Ishikawa (cell line): ENCODE results near the gene TEX13B.

Experiments
- CEBPB ChIP-seq: IDR thresholded peaks from 2 replicates; pipeline ENCODE4 v1.6.1; 2012
- CREB1 ChIP-seq: IDR thresholded peaks from 2 replicates; pipeline ENCODE4 v1.6.1; 2012; ENCODE audit warnings: low read depth
- EGR1 ChIP-seq: IDR thresholded peaks from 2 replicates; pipeline ENCODE4 v1.6.1; 2012
- EP300 ChIP-seq: IDR thresholded peaks from 2 replicates; pipeline ENCODE4 v1.6.1; 2012; ENCODE audit warnings: borderline replicate concordance
- FOXM1 ChIP-seq: IDR thresholded peaks from 2 replicates; pipeline ENCODE4 v1.6.1; 2012; ENCODE audit warnings: low read depth, borderline replicate concordance
- MAX ChIP-seq: IDR thresholded peaks from 2 replicates; pipeline ENCODE4 v1.6.1; 2012
- NFIC ChIP-seq: IDR thresholded peaks from 2 replicates; pipeline ENCODE4 v1.6.1; 2012
- RAD21 ChIP-seq: IDR thresholded peaks from 2 replicates; pipeline ENCODE4 v1.6.1; 2012; ENCODE audit warnings: low read depth
- REST ChIP-seq: IDR thresholded peaks from 2 replicates; pipeline ENCODE4 v1.6.1; 2012; ENCODE audit warnings: low read depth, mild to moderate bottlenecking
- TAF1 ChIP-seq: IDR thresholded peaks from 2 replicates; pipeline ENCODE4 v1.6.1; 2012; ENCODE audit warnings: low read depth, mild to moderate bottlenecking
- TCF12 ChIP-seq: IDR thresholded peaks from 2 replicates; pipeline ENCODE4 v1.6.1; 2012; ENCODE audit warnings: low read depth
- TEAD4 ChIP-seq: IDR thresholded peaks from 2 replicates; pipeline ENCODE4 v1.6.1; 2012
- YY1 ChIP-seq: IDR thresholded peaks from 2 replicates; pipeline ENCODE4 v1.6.1; 2012; ENCODE audit warnings: low read depth
- ZBTB7A ChIP-seq: IDR thresholded peaks from 2 replicates; pipeline ENCODE4 v1.6.1; 2012; ENCODE audit warnings: low read depth
- TF ChIP-seq, protein P1 (sequence below): IDR thresholded peaks from 2 replicates; pipeline ENCODE4 v1.6.1; 2012

The TEX13B gene

DNA sequence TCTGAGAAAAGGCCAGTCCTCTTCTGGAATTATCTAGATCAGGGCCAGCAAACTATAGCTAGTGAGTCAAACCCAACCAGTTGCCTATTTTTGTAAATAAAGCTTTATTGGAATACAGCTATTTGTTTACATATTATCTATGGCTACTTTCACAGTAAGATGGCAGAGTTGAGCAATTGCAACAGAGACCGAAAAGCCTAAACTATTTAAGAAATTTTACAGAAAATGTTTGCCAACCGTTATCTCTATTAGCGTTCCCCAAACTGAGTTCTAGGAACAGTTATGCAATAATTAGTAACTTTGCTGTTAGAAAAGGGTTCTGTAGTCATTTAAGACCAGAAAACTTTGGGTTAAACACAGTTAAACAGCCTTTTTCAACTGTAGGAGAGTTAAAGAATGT, 10.5 kb downstream of the TEX13B start:
- TF ChIP-seq TEAD4 (no peak), TAF1 (no peak), EP300 (no peak), REST (no peak), FOXM1 (no peak), ZBTB7A (no peak), TCF12 (no peak), RAD21 (no peak), EGR1 (no peak), NFIC (no peak)
- TF ChIP-seq, protein P1, sequence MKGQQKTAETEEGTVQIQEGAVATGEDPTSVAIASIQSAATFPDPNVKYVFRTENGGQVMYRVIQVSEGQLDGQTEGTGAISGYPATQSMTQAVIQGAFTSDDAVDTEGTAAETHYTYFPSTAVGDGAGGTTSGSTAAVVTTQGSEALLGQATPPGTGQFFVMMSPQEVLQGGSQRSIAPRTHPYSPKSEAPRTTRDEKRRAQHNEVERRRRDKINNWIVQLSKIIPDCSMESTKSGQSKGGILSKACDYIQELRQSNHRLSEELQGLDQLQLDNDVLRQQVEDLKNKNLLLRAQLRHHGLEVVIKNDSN, result no peak

- TF ChIP-seq REST, result no peak
- TF ChIP-seq CEBPB, result no peak
- no peak for TF ChIP-seq ZBTB7A
- TF ChIP-seq, protein P1, result no peak
- TF ChIP-seq NFIC, result no peak
- no peak for TF ChIP-seq TEAD4
- no peak for TF ChIP-seq CREB1
- no peak for TF ChIP-seq TAF1
- no peak for TF ChIP-seq FOXM1
- no peak for TF ChIP-seq EGR1
- no peak for TF ChIP-seq RAD21
- TF ChIP-seq YY1, result no peak
- no peak for TF ChIP-seq MAX
- no peak for TF ChIP-seq EP300
- no peak for TF ChIP-seq TCF12
These were observed 12.1 kb downstream of the TEX13B start for GRCh38 chrX:107970073-107970472.

GRCh38 chrX:107968623-107969022, 13.5 kb downstream of the TEX13B start:
- TF ChIP-seq TAF1 (no peak), FOXM1 (no peak), TEAD4 (no peak), TCF12 (no peak), REST (no peak), EGR1 (no peak)
- TF ChIP-seq, protein P1, result no peak

- TF ChIP-seq NFIC (no peak), YY1 (no peak), CEBPB (no peak), FOXM1 (no peak), TAF1 (no peak), ZBTB7A (no peak), RAD21 (no peak), REST (no peak), TEAD4 (no peak), EP300 (no peak), EGR1 (no peak)
- TF ChIP-seq, protein P1, result no peak
These were observed 42.1 kb downstream of the TEX13B start for GRCh38 chrX:107940095-107940494.
